Liver (tissue), 3 donors: ENCODE measurements around the gene ACSL6.

Experiments
- CTCF ChIP-seq: fragments of 150-350 bp; IDR thresholded peaks from 2 replicates; pipeline ENCODE4 v1.5.1; 2017; ENCODE audit warnings: improper control_type of control experiment, low read depth, low read length; ENCODE audit not compliant: missing input control
- GABPA ChIP-seq, 2 donors: IDR thresholded peaks in 1 of 2; conservative IDR thresholded peaks in 1 of 2; 2 replicates each; pipeline ENCODE4 v1.6.1; 2016; ENCODE audit warnings: antibody characterized with exemption in 2 of 2, mild to moderate bottlenecking in 1 of 2, moderate library complexity in 1 of 2
- YY1 ChIP-seq: IDR thresholded peaks from 2 replicates; pipeline ENCODE4 v1.6.1; 2016; ENCODE audit warnings: antibody characterized with exemption, mild to moderate bottlenecking
- donor health status: healthy.
- donor health status: healthy.

- no peak for TF ChIP-seq YY1
- TF ChIP-seq CTCF = no peak
- TF ChIP-seq GABPA (IDR thresholded peaks at IDR 0.05 in 1 of 2, conservative IDR thresholded peaks at IDR 0.05 in 1 of 2) = no peak
Measured at GRCh38 chr5:131914472-131914871, 97.0 kb downstream of the ACSL6 start.
